Activated T-helper 1 cell treated with anti-CD3 and anti-CD28 coated beads, Interleukin-12 subunit alpha, Interleukin-12 subunit beta, Interleukin-2, Interleukin-4 antibody, amounts not matched to agents 30 ng/mL and 10 ng/mL and 1 ng/mL, durations not matched to agents 14 hours and 24 hours and 36 hours (primary cell): ENCODE results near the gene SERINC3. TPM values are rescaled to one million over a fixed set of nuclear protein-coding genes. Genes with fewer than 3 reads are reported as not detected.
"Not testable (repeated sequence)": the region's sequence is repeated elsewhere in the genome, so short reads cannot be mapped to it uniquely, and the experiment has no call there.

Experiments used
- DNase-seq: peaks from one replicate; pipeline ENCODE4 v3.0.0; 2021; ENCODE audit warnings: low spot score
- H3K27ac Mint-ChIP-seq: one replicate; pipeline ENCODE4 v1.8.0; 2021; ENCODE audit warnings: mild to moderate bottlenecking, mixed read lengths
- H3K27me3 Mint-ChIP-seq: one replicate; pipeline ENCODE4 v1.8.0; 2022; ENCODE audit warnings: mild to moderate bottlenecking, moderate library complexity, mixed read lengths; ENCODE audit not compliant: insufficient read depth
- H3K36me3 Mint-ChIP-seq: one replicate; pipeline ENCODE4 v1.8.0; 2021; ENCODE audit warnings: low read depth, mixed read lengths
- H3K4me1 Mint-ChIP-seq: one replicate; pipeline ENCODE4 v1.8.0; 2021; ENCODE audit warnings: low read depth, mixed read lengths
- H3K4me3 Mint-ChIP-seq: one replicate; pipeline ENCODE4 v1.8.0; 2021; ENCODE audit warnings: mild to moderate bottlenecking, moderate library complexity, mixed read lengths
- H3K9me3 Mint-ChIP-seq: one replicate; pipeline ENCODE4 v1.8.0; 2021; ENCODE audit warnings: mixed read lengths
- intact Hi-C: fragments of 100-400 bp; cut with micrococcal nuclease; formaldehyde crosslinking; loops from one replicate; pipeline ENCODE4 v1.15.1; 2024
- total RNA-seq: library from RNA; stranded (reverse); gene quantifications from 2 replicates; pipeline ENCODE4 v1.2.3, GENCODE V29; 2022

Gene SERINC3
- total RNA-seq = 51.3 and 54.6 TPM in 2 replicates

DNA sequence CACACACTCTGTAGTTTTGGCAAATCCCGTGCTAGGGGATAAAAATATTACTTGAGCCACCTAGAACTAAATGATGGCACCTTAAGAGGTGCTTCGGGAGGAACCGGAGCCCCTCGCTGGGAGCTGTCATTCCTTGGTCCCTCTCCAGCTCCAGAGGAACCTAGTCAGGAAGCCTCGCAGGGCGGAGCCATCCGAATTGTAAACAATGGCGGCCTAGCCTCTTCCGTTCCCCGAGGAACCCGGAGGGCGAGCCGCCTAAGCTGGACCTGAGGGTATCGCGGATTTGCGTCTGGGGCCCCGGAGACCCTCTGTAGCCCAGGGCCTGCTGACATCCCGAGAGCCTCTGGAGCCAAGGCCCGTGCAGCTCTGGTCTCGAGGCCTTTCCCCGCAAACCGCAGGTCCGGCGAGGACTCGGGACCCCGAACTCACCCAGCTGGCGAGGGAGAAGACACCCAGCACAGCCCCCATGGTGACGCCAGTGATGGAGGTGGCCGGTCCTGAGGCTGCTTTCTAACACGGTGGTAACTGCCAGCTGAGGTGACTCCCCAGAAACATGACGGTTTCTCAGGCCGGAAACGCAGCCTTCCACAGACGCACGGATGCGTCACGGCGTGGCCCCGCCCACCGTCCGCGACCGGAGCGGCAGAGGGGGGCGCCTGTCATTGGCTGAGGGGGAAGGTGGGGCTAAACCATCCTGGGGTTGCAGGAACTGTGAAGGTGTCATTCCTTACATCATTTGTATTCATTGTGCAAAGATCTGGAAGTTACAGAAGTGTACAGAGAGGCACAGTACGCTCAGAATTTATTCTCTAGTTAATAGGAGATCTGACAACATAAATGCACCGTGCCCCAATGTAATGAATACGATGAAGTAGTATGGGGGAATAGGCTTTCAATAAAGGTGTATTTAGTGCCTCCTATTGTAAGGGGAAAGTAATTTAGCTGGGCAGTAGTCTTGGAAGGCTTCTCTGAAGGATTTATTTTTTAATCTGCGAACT lies at the start of gene SERINC3:
Gene SERINC3, minus strand, starts transcription at position 587 of the 998 bp plus-strand sequence. Its CDS starts 119 bp downstream, at position 468.
- H3K27me3 Mint-ChIP-seq = no peaks in the 10 kb centered on the region
- intact Hi-C loops = loop anchor here (1.0 to 10.0 kb wide), 12 partner anchors 10 to 1064 kb away; partner anchors contain the start of genes ADA, FITM2, IFT52 and SRSF6
- H3K36me3 Mint-ChIP-seq = peaks cover 7% of the 10 kb centered on the region
- peak within 1 kb of the TSS; percentile 89 for H3K27ac Mint-ChIP-seq
- DNase-seq = peak; percentile 96
- H3K4me1 Mint-ChIP-seq = peaks cover 43% of the 10 kb centered on the region
- H3K9me3 Mint-ChIP-seq = no peaks in the 10 kb centered on the region
- H3K4me3 Mint-ChIP-seq = peak within 1 kb of the TSS; percentile 88

DNA sequence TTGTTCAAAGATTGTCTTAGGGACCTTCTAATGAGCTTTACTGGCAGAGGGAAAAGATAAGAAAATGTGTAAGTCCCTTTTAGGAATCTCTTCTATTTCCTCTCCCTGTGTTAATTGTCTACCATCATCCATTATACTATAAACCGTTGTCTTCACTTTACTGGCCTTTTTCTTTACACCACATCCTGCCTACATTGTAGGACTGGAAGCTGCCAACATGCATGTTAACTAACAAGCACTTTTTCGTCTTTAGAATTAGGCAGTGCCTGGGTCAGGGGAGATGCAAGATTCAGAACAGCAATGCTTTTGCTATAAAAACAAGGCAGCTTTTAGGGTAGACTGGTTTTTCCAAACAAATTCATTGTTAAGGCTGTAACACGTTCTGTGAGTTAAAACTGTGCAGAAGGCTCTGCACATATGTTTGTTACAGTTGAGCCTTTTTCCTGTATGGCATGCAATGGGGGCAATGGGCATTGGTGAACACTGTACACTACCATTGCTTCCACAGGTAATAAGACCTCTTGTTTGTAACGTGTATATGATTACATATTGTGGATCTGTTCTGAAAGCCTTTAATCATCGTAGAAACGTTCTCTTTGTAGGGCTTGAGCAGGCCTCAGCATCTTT lies 49.6 kb upstream of the SERINC3 start:
- Mint-ChIP-seq H3K27me3 (peaks cover 3% of the 10 kb centered on the region), H3K36me3 (no peaks in the 10 kb centered on the region), H3K4me1 (peaks cover 11% of the 10 kb centered on the region), H3K9me3 (no peaks in the 10 kb centered on the region), H3K27ac (no peak overlapping the region), H3K4me3 (no peak overlapping the region)
- DNase-seq = no peak
- intact Hi-C loops = no loop called here

DNA sequence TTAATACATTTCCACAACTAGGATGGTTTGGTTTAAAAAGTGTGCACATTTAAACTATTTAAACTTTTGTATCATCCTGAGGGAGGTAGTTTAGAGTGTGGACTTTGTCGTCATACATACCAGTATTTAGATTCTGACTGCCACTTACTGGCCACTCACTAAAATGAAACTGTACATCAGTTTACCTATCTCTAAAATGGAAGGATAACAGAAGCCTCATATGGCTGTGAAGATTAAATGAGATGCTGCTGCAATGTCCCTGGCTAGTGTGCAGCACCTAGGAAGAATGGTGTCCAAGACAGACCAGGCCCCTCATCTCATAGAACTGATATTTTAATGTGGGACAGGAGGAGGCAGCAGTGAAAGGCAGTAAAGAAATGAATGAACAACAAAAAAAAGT lies 48.5 kb upstream of the SERINC3 start:
- Mint-ChIP-seq H3K9me3 (no peaks in the 10 kb centered on the region), H3K27ac (no peak overlapping the region), H3K4me1 (peaks cover 6% of the 10 kb centered on the region), H3K4me3 (no peak overlapping the region), H3K27me3 (peaks cover 3% of the 10 kb centered on the region), H3K36me3 (no peaks in the 10 kb centered on the region)
- intact Hi-C loops = no loop called here
- no peak for DNase-seq

DNA sequence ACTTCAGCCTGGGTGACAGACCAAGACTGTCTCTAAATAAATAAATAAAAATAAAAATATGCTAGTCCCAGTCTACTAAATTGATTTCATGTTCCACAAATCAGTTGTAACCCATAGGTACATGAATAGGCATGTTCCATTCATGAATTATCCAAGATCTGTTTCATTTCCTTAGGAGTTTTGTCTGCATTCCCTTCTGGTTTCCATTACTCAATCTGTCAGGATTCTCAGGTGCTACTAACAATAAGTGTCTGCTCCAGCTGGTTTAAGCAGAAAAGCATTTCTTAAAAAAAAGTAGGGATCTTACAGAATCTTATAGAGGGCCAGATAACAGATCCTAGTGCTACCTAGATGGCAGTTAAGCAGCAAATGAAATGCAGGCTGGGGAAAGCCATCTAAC lies 44.9 kb upstream of the SERINC3 start:
- H3K4me3 Mint-ChIP-seq = no peak overlapping the region
- no peaks in the 10 kb centered on the region for H3K9me3 Mint-ChIP-seq
- H3K27me3 Mint-ChIP-seq = peaks cover 9% of the 10 kb centered on the region
- intact Hi-C loops = no loop called here
- H3K27ac Mint-ChIP-seq = no peak overlapping the region
- DNase-seq = no peak
- H3K4me1 Mint-ChIP-seq = peaks cover 6% of the 10 kb centered on the region
- no peaks in the 10 kb centered on the region for H3K36me3 Mint-ChIP-seq

- H3K4me1 Mint-ChIP-seq = no peaks in the 10 kb centered on the region
- H3K27ac Mint-ChIP-seq = no peak overlapping the region
- H3K27me3 Mint-ChIP-seq = peaks cover 9% of the 10 kb centered on the region
- H3K9me3 Mint-ChIP-seq = no peaks in the 10 kb centered on the region
- H3K4me3 Mint-ChIP-seq = no peak overlapping the region
- no peaks in the 10 kb centered on the region for H3K36me3 Mint-ChIP-seq
- DNase-seq = no peak
- intact Hi-C loops = no loop called here
Measured at GRCh38 chr20:44566018-44566417, 44.1 kb upstream of the SERINC3 start.

- H3K27me3 Mint-ChIP-seq = peaks cover 9% of the 10 kb centered on the region
- intact Hi-C loops = no loop called here
- H3K9me3 Mint-ChIP-seq = no peaks in the 10 kb centered on the region
- H3K4me3 Mint-ChIP-seq = no peak overlapping the region
- no peaks in the 10 kb centered on the region for H3K36me3 Mint-ChIP-seq
- no peak overlapping the region for H3K27ac Mint-ChIP-seq
- DNase-seq = no peak
- H3K4me1 Mint-ChIP-seq = no peaks in the 10 kb centered on the region
Measured at GRCh38 chr20:44561876-44562275, 40.0 kb upstream of the SERINC3 start.

- H3K4me3 Mint-ChIP-seq, H3K4me1 Mint-ChIP-seq, H3K27me3 Mint-ChIP-seq, H3K27ac Mint-ChIP-seq, intact Hi-C loops, DNase-seq, H3K36me3 Mint-ChIP-seq, H3K9me3 Mint-ChIP-seq: not testable (repeated sequence)
Measured at GRCh38 chr20:44560818-44561217, 38.9 kb upstream of the SERINC3 start.

GRCh38 chr20:44560229-44560628 lies 38.4 kb upstream of the SERINC3 start:
- no peak overlapping the region for H3K27ac Mint-ChIP-seq
- no peaks in the 10 kb centered on the region for H3K4me1 Mint-ChIP-seq
- intact Hi-C loops = no loop called here
- H3K9me3 Mint-ChIP-seq = no peaks in the 10 kb centered on the region
- H3K4me3 Mint-ChIP-seq = no peak overlapping the region
- DNase-seq = no peak
- peaks cover 9% of the 10 kb centered on the region for H3K27me3 Mint-ChIP-seq
- no peaks in the 10 kb centered on the region for H3K36me3 Mint-ChIP-seq

DNA sequence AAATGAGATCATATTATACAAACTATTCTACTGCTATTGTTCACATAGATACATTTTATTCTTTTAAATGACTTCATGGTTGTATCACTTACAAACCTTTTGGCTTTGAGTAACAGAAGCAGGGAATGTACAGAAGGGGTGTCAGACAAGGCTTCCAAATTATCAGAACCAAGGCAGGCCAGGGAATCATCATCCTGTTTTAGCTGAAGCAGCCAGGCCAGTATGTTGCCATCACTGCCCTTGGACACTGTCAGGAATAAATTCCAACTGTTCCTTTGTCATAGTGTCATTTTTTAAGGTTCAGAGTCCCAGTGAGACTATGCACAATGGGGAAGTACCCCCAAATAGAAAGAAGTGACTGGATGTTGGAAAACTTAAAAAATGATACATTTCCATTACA lies 37.4 kb upstream of the SERINC3 start:
- Mint-ChIP-seq H3K27ac (no peak overlapping the region), H3K27me3 (peaks cover 9% of the 10 kb centered on the region)

GRCh38 chr20:44552950-44553908 lies 31.4 kb upstream of the SERINC3 start:
- Mint-ChIP-seq H3K27ac (peak overlapping the region; percentile 72), H3K4me1 (peaks cover 22% of the 10 kb centered on the region), H3K9me3 (no peaks in the 10 kb centered on the region), H3K4me3 (peak overlapping the region; percentile 6), H3K27me3 (no peaks in the 10 kb centered on the region), H3K36me3 (peaks cover 3% of the 10 kb centered on the region)
- intact Hi-C loops = loop anchor here (1.0 kb wide), 1 partner anchor 20 kb away; no protein-coding TSS in a partner anchor
- no peak for DNase-seq

More for the DNA sequence above, 37.4 kb upstream of the SERINC3 start:
- intact Hi-C loops = no loop called here
- Mint-ChIP-seq H3K4me3 (no peak overlapping the region), H3K9me3 (no peaks in the 10 kb centered on the region), H3K4me1 (no peaks in the 10 kb centered on the region), H3K36me3 (no peaks in the 10 kb centered on the region)
- DNase-seq = no peak

DNA sequence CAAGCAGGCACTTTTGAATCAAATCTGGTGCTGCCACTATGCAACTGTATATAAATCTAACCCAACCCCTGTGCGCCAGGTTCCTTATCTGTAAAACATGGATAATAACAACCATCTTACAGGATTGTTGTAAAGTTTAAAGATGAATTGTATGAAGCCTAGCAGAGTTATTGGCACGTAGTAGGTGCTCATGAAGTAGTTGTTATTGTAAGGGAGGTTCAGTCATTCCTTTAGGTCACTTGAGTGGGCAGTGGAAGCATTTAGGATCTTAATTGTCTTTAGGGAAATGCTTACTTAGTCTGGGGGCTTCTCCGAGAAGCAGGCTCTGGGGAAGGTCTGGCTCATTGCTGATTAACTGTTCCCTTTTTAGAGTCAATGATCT lies 30.7 kb upstream of the SERINC3 start:
- Mint-ChIP-seq H3K4me3 (no peak overlapping the region), H3K27me3 (no peaks in the 10 kb centered on the region), H3K27ac (peak overlapping the region; percentile 72), H3K9me3 (no peaks in the 10 kb centered on the region), H3K4me1 (peaks cover 22% of the 10 kb centered on the region), H3K36me3 (peaks cover 3% of the 10 kb centered on the region)
- no peak for DNase-seq
- intact Hi-C loops = no loop called here

GRCh38 chr20:44552050-44552449 lies 30.2 kb upstream of the SERINC3 start:
- H3K27ac Mint-ChIP-seq = no peak overlapping the region
- intact Hi-C loops = no loop called here
- H3K36me3 Mint-ChIP-seq = peaks cover 3% of the 10 kb centered on the region

More at GRCh38 chr20:44552050-44552449, 30.2 kb upstream of the SERINC3 start:
- no peak for DNase-seq
- H3K9me3 Mint-ChIP-seq = no peaks in the 10 kb centered on the region
- peaks cover 22% of the 10 kb centered on the region for H3K4me1 Mint-ChIP-seq
- no peak overlapping the region for H3K4me3 Mint-ChIP-seq
- no peaks in the 10 kb centered on the region for H3K27me3 Mint-ChIP-seq
